ENCODE measurements around the gene JSRP1.

DNA sequence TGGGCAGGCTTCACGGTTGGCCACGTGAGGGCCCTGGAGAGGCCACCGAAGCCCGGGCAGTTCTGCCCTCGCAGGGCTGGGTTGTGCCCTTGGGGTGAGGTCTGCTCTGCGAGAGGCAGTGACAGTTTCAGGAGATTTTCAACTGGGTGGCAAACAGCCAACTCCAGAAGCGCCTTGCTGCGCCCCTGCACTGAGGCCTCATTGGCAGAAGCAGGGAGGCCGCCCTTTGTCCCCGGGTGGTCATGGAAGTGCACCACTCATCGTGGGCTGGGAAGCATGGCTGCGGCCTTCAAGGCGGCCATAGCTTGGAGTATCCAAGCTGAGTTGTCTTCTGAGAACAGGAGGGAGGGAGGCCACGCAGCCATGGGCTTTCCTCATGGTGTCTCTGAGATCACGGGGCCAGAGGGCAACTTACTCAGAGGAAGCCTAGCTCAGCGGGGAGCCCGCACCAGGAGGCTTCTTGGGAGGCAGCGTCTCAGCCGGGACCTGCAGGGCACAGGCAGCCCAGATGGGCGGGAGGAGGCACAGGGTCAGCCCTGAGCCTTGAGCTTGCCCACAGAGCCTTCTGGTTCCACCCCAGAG is 34.9 kb downstream of the JSRP1 start:
- TF ChIP-seq FOXA1 (IDR thresholded peaks at IDR 0.05) (no peak), NR2F2 (IDR thresholded peaks at IDR 0.05) (no peak), YY1 (IDR thresholded peaks at IDR 0.05) (no peak), HNF4G (IDR thresholded peaks at IDR 0.05) (no peak), REST (IDR thresholded peaks at IDR 0.05) (no peak), JUND (IDR thresholded peaks at IDR 0.05) (no peak), GABPA (IDR thresholded peaks at IDR 0.05 in 1 of 2, conservative IDR thresholded peaks at IDR 0.05 in 1 of 2) (no peak), HNF4A (conservative IDR thresholded peaks at IDR 0.05) (no peak), ZBTB33 (IDR thresholded peaks at IDR 0.05) (no peak), TAF1 (conservative IDR thresholded peaks at IDR 0.05) (no peak), SP1 (IDR thresholded peaks at IDR 0.05) (no peak), EGR1 (IDR thresholded peaks at IDR 0.05; ENCODE audit: low read depth in 2 of 2) (no peak)
- TF ChIP-seq, protein P1, sequence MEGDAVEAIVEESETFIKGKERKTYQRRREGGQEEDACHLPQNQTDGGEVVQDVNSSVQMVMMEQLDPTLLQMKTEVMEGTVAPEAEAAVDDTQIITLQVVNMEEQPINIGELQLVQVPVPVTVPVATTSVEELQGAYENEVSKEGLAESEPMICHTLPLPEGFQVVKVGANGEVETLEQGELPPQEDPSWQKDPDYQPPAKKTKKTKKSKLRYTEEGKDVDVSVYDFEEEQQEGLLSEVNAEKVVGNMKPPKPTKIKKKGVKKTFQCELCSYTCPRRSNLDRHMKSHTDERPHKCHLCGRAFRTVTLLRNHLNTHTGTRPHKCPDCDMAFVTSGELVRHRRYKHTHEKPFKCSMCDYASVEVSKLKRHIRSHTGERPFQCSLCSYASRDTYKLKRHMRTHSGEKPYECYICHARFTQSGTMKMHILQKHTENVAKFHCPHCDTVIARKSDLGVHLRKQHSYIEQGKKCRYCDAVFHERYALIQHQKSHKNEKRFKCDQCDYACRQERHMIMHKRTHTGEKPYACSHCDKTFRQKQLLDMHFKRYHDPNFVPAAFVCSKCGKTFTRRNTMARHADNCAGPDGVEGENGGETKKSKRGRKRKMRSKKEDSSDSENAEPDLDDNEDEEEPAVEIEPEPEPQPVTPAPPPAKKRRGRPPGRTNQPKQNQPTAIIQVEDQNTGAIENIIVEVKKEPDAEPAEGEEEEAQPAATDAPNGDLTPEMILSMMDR (IDR thresholded peaks at IDR 0.05; ENCODE audit: low read depth, low read length, missing input control) = no peak
- TF ChIP-seq, protein P2, sequence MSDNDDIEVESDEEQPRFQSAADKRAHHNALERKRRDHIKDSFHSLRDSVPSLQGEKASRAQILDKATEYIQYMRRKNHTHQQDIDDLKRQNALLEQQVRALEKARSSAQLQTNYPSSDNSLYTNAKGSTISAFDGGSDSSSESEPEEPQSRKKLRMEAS (IDR thresholded peaks at IDR 0.05) = no peak
